A549 (cell line): ENCODE data around the gene POLK. TPM values are rescaled to one million over a fixed set of nuclear protein-coding genes. Genes with fewer than 3 reads are reported as not detected.

Experiments used
- ATAC-seq, 2 experiments: fragments of 200-7000 bp in 1 of 2; fragments of >200 bp in 1 of 2; cut with Nextera tagmentation in 1 of 2; cut with Tn5 transposase in 1 of 2; 3 replicates each; pipeline versions ENCODE4 v1.8.0 to v1.9.1; 2018 to 2020; ENCODE audit warnings: mild to moderate bottlenecking in 1 of 2, moderate library complexity in 1 of 2
- CTCF ChIA-PET: fragments of 300-600 bp; sonication (Branson Sonifier 250); formaldehyde crosslinking; extraction: SDS; loops from one replicate; lab custom pipeline; 2021; ENCODE audit warnings: antibody characterized with exemption, inconsistent platforms; lab: Yijun Ruan, JAX
- POLR2A ChIA-PET: fragments of 350-600 bp; formaldehyde crosslinking; extraction: SDS; loops from one replicate; lab custom pipeline; 2021; ENCODE audit warnings: antibody characterized with exemption, inconsistent platforms; lab: Yijun Ruan, JAX
- DNase-seq, 2 experiments: peaks; one replicate each; pipeline versions ENCODE4 v3.0.0 to v3.0.0-alpha.2; 2011 to 2016; ENCODE audit warnings: low read depth in 1 of 2, low spot score in 1 of 2
- FAIRE-seq: peaks from 2 replicates; lab custom pipeline; 2011; peaks lifted over from hg19 to GRCh38; lab: Jason Lieb, UNC
- H3K27ac ChIP-seq, 2 experiments: fragments of >200 bp; sonication (Bioruptor Twin); formaldehyde crosslinking; 3 replicates each; pipeline ENCODE4 v1.5.1; 2016 to 2017
- H3K4me1 ChIP-seq: fragments of >200 bp; sonication (Bioruptor Twin); formaldehyde crosslinking; 3 replicates; pipeline ENCODE4 v1.6.1; 2016
- H3K4me2 ChIP-seq: fragments of >200 bp; sonication (Bioruptor Twin); formaldehyde crosslinking; 3 replicates; pipeline ENCODE4 v1.6.1; 2016
- H3K4me3 ChIP-seq: fragments of >200 bp; sonication (Bioruptor Twin); formaldehyde crosslinking; 3 replicates; pipeline ENCODE4 v1.5.1; 2016
- H3K9me3 ChIP-seq: fragments of >200 bp; sonication (Bioruptor Twin); formaldehyde crosslinking; 3 replicates; pipeline ENCODE4 v1.6.1; 2016
- BHLHE40 ChIP-seq: IDR thresholded peaks from 2 replicates; pipeline ENCODE4 v1.6.1; 2012; ENCODE audit warnings: low read depth, low read length, inconsistent platforms
- CEBPB ChIP-seq, 2 experiments: fragments of >200 bp in 1 of 2; sonication (Bioruptor Twin) in 1 of 2; formaldehyde crosslinking in 1 of 2; IDR thresholded peaks; 2 replicates each; pipeline ENCODE4 v1.6.1; 2012 to 2016
- CTCF ChIP-seq: fragments of >200 bp; sonication (Bioruptor Twin); formaldehyde crosslinking; IDR thresholded peaks from 3 replicates; pipeline ENCODE4 v1.5.1; 2016
- E2F6 ChIP-seq: IDR thresholded peaks from 2 replicates; pipeline ENCODE4 v1.6.1; 2012; ENCODE audit warnings: low read depth, borderline replicate concordance
- EHF ChIP-seq: fragments of 250-450 bp; sonication (Bioruptor Pico); IDR thresholded peaks from 2 replicates; pipeline ENCODE4 v1.5.0; 2020; ENCODE audit warnings: mild to moderate bottlenecking
- EHMT2 ChIP-seq: fragments of 200-600 bp; sonication (generic); IDR thresholded peaks from 2 replicates; pipeline ENCODE4 v1.6.1; 2016; ENCODE audit warnings: antibody characterized with exemption, low read depth, mild to moderate bottlenecking, moderate library complexity
- ESRRA ChIP-seq: fragments of 150-350 bp; IDR thresholded peaks from 2 replicates; pipeline ENCODE4 v1.6.1; 2014; ENCODE audit warnings: mild to moderate bottlenecking, low read length, borderline replicate concordance
- FOSL2 ChIP-seq, 2 experiments: fragments of 450-650 bp in 1 of 2; fragments of >200 bp in 1 of 2; sonication (Bioruptor Twin) in 1 of 2; formaldehyde crosslinking; IDR thresholded peaks; 2 replicates each; pipeline versions ENCODE4 v1.5.0 to v1.6.1; 2016 to 2020; ENCODE audit warnings: mild to moderate bottlenecking in 1 of 2, moderate library complexity in 1 of 2
- HES2 ChIP-seq: fragments of >200 bp; sonication (Bioruptor Twin); formaldehyde crosslinking; IDR thresholded peaks from 2 replicates; pipeline ENCODE4 v1.6.1; 2016
- HOXB5 ChIP-seq: fragments of 250-450 bp; sonication (Bioruptor Pico); IDR thresholded peaks from 2 replicates; pipeline ENCODE4 v1.5.0; 2020; ENCODE audit warnings: mild to moderate bottlenecking, moderate library complexity
- JUNB ChIP-seq: fragments of >200 bp; sonication (Bioruptor Twin); formaldehyde crosslinking; IDR thresholded peaks from 2 replicates; pipeline ENCODE4 v1.6.1; 2016
- MAFK ChIP-seq: fragments of 450-650 bp; IDR thresholded peaks from 2 replicates; pipeline ENCODE4 v1.6.1; 2014; ENCODE audit not compliant: partially characterized antibody
- MAX ChIP-seq: IDR thresholded peaks from 2 replicates; pipeline ENCODE4 v1.6.1; 2012
- NFE2L2 ChIP-seq: fragments of 150-350 bp; conservative IDR thresholded peaks from 2 replicates; pipeline ENCODE4 v1.6.1; 2014; ENCODE audit warnings: low read length
- PHF8 ChIP-seq: fragments of 200-600 bp; sonication (generic); IDR thresholded peaks from 2 replicates; pipeline ENCODE4 v1.6.1; 2016; ENCODE audit warnings: low read depth, mild to moderate bottlenecking, antibody characterized with exemption, moderate library complexity, borderline replicate concordance
- RAD21 ChIP-seq, 2 experiments: fragments of >200 bp in 1 of 2; sonication (Bioruptor Twin) in 1 of 2; formaldehyde crosslinking in 1 of 2; IDR thresholded peaks in 1 of 2; conservative IDR thresholded peaks in 1 of 2; 2 replicates in 1 of 2; 3 replicates in 1 of 2; pipeline ENCODE4 v1.6.1; 2012 to 2018; ENCODE audit warnings: inconsistent platforms in 1 of 2
- RARB ChIP-seq: fragments of 250-450 bp; sonication (Bioruptor Pico); IDR thresholded peaks from 2 replicates; pipeline ENCODE4 v1.8.0; 2021; ENCODE audit warnings: mild to moderate bottlenecking, moderate library complexity
- SREBF2 ChIP-seq: fragments of 450-650 bp; IDR thresholded peaks from 2 replicates; pipeline ENCODE4 v1.6.1; 2014; ENCODE audit warnings: mild to moderate bottlenecking, moderate library complexity
- TFCP2L1 ChIP-seq: fragments of 250-450 bp; sonication (Bioruptor Pico); IDR thresholded peaks from 2 replicates; pipeline ENCODE4 v1.5.0; 2021; ENCODE audit warnings: mild to moderate bottlenecking
- TP53 ChIP-seq: fragments of 250-450 bp; sonication (Bioruptor Pico); IDR thresholded peaks from 2 replicates; pipeline ENCODE4 v1.5.0; 2021; ENCODE audit warnings: mild to moderate bottlenecking, moderate library complexity
- USF2 ChIP-seq: fragments of 450-650 bp; IDR thresholded peaks from 2 replicates; pipeline ENCODE4 v1.6.1; 2014; ENCODE audit warnings: antibody characterized with exemption
- ZC3H11A ChIP-seq: fragments of 450-650 bp; IDR thresholded peaks from 2 replicates; pipeline ENCODE4 v1.6.1; 2014; ENCODE audit warnings: antibody characterized with exemption, mild to moderate bottlenecking
- ZFP36 ChIP-seq: fragments of 450-650 bp; IDR thresholded peaks from 2 replicates; pipeline ENCODE4 v1.6.1; 2014; ENCODE audit warnings: borderline replicate concordance; ENCODE audit not compliant: partially characterized antibody
- ZSCAN20 ChIP-seq: fragments of 250-450 bp; sonication (Bioruptor Pico); IDR thresholded peaks from 2 replicates; pipeline ENCODE4 v1.8.0; 2022; ENCODE audit warnings: mild to moderate bottlenecking, moderate library complexity
- WGBS: methylation state at CpG from one replicate; pipeline ENCODE4 v1.1.6; 2017; ENCODE audit errors: missing lambda C conversion rate; 5-methylcytosine and 5-hydroxymethylcytosine counted together
- polyA plus RNA-seq, 4 experiments: library from polyadenylated mRNA; depleted of rRNA in 3 of 4; stranded (reverse); fragments of >200 nt; fragmentation: RNase III in 1 of 4; extraction: RNeasy Plus Mini Kit Qiagen cat#74134 plus additional on column Dnase treatment in 1 of 4; gene quantifications; 2 replicates in 3 of 4; 3 replicates in 1 of 4; pipeline ENCODE4 v1.2.3, GENCODE V29; 2011 to 2017

POLK gene
- polyA plus RNA-seq, 2 of the 4 experiments (the other 2 are of a cell fraction): 10.9 to 39.8 TPM

GRCh38 chr5:75507841-75508240 is 3.9 kb upstream of the POLK start:
- TF ChIP-seq HES2: no peak
- TF ChIP-seq RARB (CRISPR knock-in tag): no peak
- TF ChIP-seq HOXB5 (CRISPR knock-in tag): no peak
- no peak for TF ChIP-seq E2F6
- no peak for TF ChIP-seq PHF8
- no peak for TF ChIP-seq USF2
- TF ChIP-seq MAFK: peak; percentile 58
- TF ChIP-seq EHMT2: no peak
- no peak for TF ChIP-seq MAX
- 93% methylated on average over 1 of the region's 1 CpG for WGBS
- CTCF ChIA-PET: no interaction called here
- peaks cover 24% of the 10 kb centered on the region for H3K4me1 ChIP-seq
- no peak overlapping the region for H3K4me2 ChIP-seq
- H3K9me3 ChIP-seq: no peaks in the 10 kb centered on the region
- ATAC-seq (no peak), DNase-seq (no peak), FAIRE-seq (no peak)
- H3K4me3 ChIP-seq: no peak overlapping the region
- POLR2A ChIA-PET: no interaction called here
- no peak overlapping the region for H3K27ac ChIP-seq

- peak overlapping the region; percentile 90 for H3K4me3 ChIP-seq
- H3K4me2 ChIP-seq: peak overlapping the region; percentile 89
- POLR2A ChIA-PET: interaction anchor here (1.4 kb wide), 1 partner anchor 173 kb away, joined by 8 read pairs; the partner anchor contains the start of gene HMGCR
- 82% methylated on average over 4 of the region's 4 CpGs for WGBS
- no peak for ATAC-seq
- FAIRE-seq: no peak
- H3K4me1 ChIP-seq: peaks cover 35% of the 10 kb centered on the region
- CTCF ChIA-PET: interaction anchor here (1.3 to 1.6 kb wide), 2 partner anchors 92 to 272 kb away, joined by 3 to 5 read pairs; partner anchors contain the start of gene ANKRD31
- TF ChIP-seq RAD21 (conservative IDR thresholded peaks at IDR 0.05 in 1 of 2, IDR thresholded peaks at IDR 0.05 in 1 of 2) (no peak), ZFP36 (no peak)
- no peak for DNase-seq
- peak overlapping the region; percentile 91 to 94; a peak in 2 of 6 replicates for H3K27ac ChIP-seq
- H3K9me3 ChIP-seq: no peaks in the 10 kb centered on the region
Observed at GRCh38 chr5:75509546-75509945, 2.1 kb upstream of the POLK start.

GRCh38 chr5:75509956-75510355 is 1.7 kb upstream of the POLK start:
- 9% methylated on average over 1 of the region's 1 CpG for WGBS
- peak overlapping the region; percentile 91 to 94 for H3K27ac ChIP-seq
- H3K4me3 ChIP-seq: peak overlapping the region; percentile 90
- FAIRE-seq (no peak), DNase-seq (peak in 1 of 2 experiments; percentile 33), ATAC-seq (no peak)
- TF ChIP-seq HOXB5 (CRISPR knock-in tag) (no peak), ESRRA (no peak), NFE2L2 (no peak), RARB (CRISPR knock-in tag) (no peak), JUNB (no peak), CTCF (no peak), BHLHE40 (no peak), EHF (CRISPR knock-in tag) (no peak), TP53 (CRISPR knock-in tag) (no peak), ZC3H11A (no peak), ZSCAN20 (CRISPR knock-in tag) (no peak), CEBPB (IDR thresholded peaks at IDR 0.05) (no peak), TFCP2L1 (CRISPR knock-in tag) (no peak), E2F6 (no peak), FOSL2 (IDR thresholded peaks at IDR 0.05) (no peak), FOSL2 (CRISPR knock-in tag; IDR thresholded peaks at IDR 0.05) (no peak), SREBF2 (no peak)
- ChIA-PET CTCF (interaction anchor here (1.3 to 1.6 kb wide), 2 partner anchors 92 to 273 kb away, joined by 3 to 5 read pairs; partner anchors contain the start of gene ANKRD31), POLR2A (interaction anchor here (1.4 kb wide), 1 partner anchor 173 kb away, joined by 8 read pairs; the partner anchor contains the start of gene HMGCR)
- no peaks in the 10 kb centered on the region for H3K9me3 ChIP-seq
- peak overlapping the region; percentile 89 for H3K4me2 ChIP-seq
- H3K4me1 ChIP-seq: peaks cover 35% of the 10 kb centered on the region
